Neural progenitor cell (in vitro differentiated cells): ENCODE results near the gene CYP11A1. TPM values are rescaled to one million over a fixed set of nuclear protein-coding genes. Genes with fewer than 3 reads are reported as not detected.

ENCODE experiments used
- DNase-seq: peaks from one replicate; pipeline ENCODE4 v3.0.0-alpha.2; 2016; ENCODE audit warnings: low spot score
- H2AFZ ChIP-seq: fragments of 200-600 bp; sonication (generic); replicated peaks from 2 replicates; pipeline ENCODE4 v1.6.1; 2016; ENCODE audit warnings: antibody characterized with exemption
- H3F3A ChIP-seq: fragments of 200-600 bp; sonication (generic); 2 replicates; pipeline ENCODE4 v1.6.1; 2016; ENCODE audit warnings: antibody characterized with exemption, low read depth
- H3K27ac ChIP-seq: fragments of 200-600 bp; sonication (generic); 2 replicates; pipeline ENCODE4 v1.5.1; 2016; ENCODE audit warnings: mild to moderate bottlenecking
- H3K27me3 ChIP-seq: fragments of 200-600 bp; sonication (generic); 2 replicates; pipeline ENCODE4 v1.6.1; 2016; ENCODE audit warnings: mild to moderate bottlenecking, moderate library complexity
- H3K36me3 ChIP-seq: fragments of 200-600 bp; sonication (generic); 2 replicates; pipeline ENCODE4 v1.5.1; 2016
- H3K4me1 ChIP-seq: fragments of 200-600 bp; sonication (generic); 2 replicates; pipeline ENCODE4 v1.6.1; 2016; ENCODE audit warnings: mixed run types
- H3K4me2 ChIP-seq: fragments of 200-600 bp; sonication (generic); 2 replicates; pipeline ENCODE4 v1.6.1; 2016
- H3K4me3 ChIP-seq: fragments of 200-600 bp; sonication (generic); 2 replicates; pipeline ENCODE4 v1.5.1; 2016
- H3K79me2 ChIP-seq: fragments of 200-600 bp; sonication (generic); 2 replicates; pipeline ENCODE4 v1.6.1; 2016; ENCODE audit warnings: low read depth
- H3K9ac ChIP-seq: fragments of 200-600 bp; sonication (generic); 2 replicates; pipeline ENCODE4 v1.6.1; 2016
- H3K9me3 ChIP-seq: fragments of 200-600 bp; sonication (generic); 2 replicates; pipeline ENCODE4 v1.5.1; 2016; ENCODE audit warnings: low read depth
- H4K20me1 ChIP-seq: fragments of 200-600 bp; sonication (generic); 2 replicates; pipeline ENCODE4 v1.6.1; 2016; ENCODE audit warnings: low read depth
- H3K27ac Mint-ChIP-seq: 3 replicates; pipeline ENCODE4 v1.8.0; 2021; ENCODE audit warnings: mixed read lengths
- H3K27me3 Mint-ChIP-seq: 2 replicates; pipeline ENCODE4 v1.8.0; 2022; ENCODE audit warnings: low read depth, mild to moderate bottlenecking, inconsistent platforms, moderate library complexity, mixed read lengths; ENCODE audit not compliant: insufficient read depth
- H3K36me3 Mint-ChIP-seq: 3 replicates; pipeline ENCODE4 v1.8.0; 2021; ENCODE audit warnings: mixed read lengths
- H3K4me1 Mint-ChIP-seq: 3 replicates; pipeline ENCODE4 v1.8.0; 2021; ENCODE audit warnings: mixed read lengths
- H3K4me3 Mint-ChIP-seq: 3 replicates; pipeline ENCODE4 v1.8.0; 2021; ENCODE audit warnings: mild to moderate bottlenecking, moderate library complexity, mixed read lengths
- H3K9me3 Mint-ChIP-seq: 3 replicates; pipeline ENCODE4 v1.8.0; 2020; ENCODE audit warnings: mixed read lengths
- CTCF ChIP-seq: fragments of 200-600 bp; sonication (generic); IDR thresholded peaks from 2 replicates; pipeline ENCODE4 v1.5.1; 2017; ENCODE audit warnings: antibody characterized with exemption, mild to moderate bottlenecking
- EZH2 ChIP-seq: fragments of 200-600 bp; sonication (generic); IDR thresholded peaks from 2 replicates; pipeline ENCODE4 v1.6.1; 2017; ENCODE audit warnings: antibody characterized with exemption, mild to moderate bottlenecking, moderate library complexity
- EZH2phosphoT487 ChIP-seq: fragments of 200-600 bp; sonication (generic); IDR thresholded peaks from 2 replicates; pipeline ENCODE4 v1.6.1; 2017; ENCODE audit warnings: antibody characterized with exemption
- total RNA-seq: library from RNA; depleted of rRNA; stranded (reverse); fragments of >200 nt; gene quantifications from 2 replicates; pipeline ENCODE4 v1.2.3, GENCODE V29; 2015; ENCODE audit warnings: low replicate concordance

The CYP11A1 gene
- total RNA-seq, 1 donor from 2014 or later: 0.99 TPM

DNA sequence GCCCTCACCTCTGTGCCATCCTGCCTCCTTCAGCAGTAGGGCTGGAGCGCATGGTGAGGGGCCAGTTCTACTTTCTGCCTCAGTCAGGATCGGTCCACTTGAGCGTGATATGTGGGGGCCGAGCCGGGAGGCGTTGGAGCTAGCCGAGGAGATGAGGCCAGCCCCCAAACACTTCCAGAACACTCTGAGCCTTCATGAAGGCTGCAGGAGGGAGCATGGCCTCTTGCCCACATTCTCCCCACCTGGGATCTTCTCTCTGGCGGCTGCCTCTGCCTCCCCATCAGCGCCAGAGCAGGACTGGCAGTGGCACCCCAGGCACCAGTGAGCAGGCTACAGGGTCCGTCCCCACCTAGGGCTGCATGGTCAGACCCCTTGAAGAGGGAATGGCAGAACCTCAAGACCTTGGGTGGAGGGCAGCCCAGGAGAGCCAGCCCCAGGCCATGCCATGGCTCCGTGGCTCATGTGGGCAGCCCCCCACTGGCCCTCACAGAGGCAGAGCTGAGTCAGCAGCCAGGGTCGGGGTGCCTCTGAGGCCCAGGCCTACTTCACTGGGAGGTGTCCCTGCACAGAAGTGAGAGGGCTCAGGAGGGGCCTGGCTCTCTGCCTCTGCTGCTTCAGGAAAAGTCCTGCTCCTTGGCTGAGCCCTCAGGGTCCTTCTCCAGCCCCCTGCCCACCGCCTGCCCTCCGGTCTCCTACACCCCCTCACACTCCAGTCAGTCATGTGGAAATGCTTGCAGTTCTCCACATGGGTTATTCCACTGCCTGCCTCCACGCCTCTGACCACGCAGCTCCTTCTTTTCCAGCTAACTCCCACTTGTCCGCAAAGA lies 28.1 kb upstream of the CYP11A1 start:
- Histone ChIP-seq H3K4me1 (no peaks in the 10 kb centered on the region), H3K4me3 (no peak overlapping the region), H3K79me2 (no peaks in the 10 kb centered on the region), H3K9ac (no peak overlapping the region), H4K20me1 (no peaks in the 10 kb centered on the region), H3K9me3 (no peaks in the 10 kb centered on the region), H3F3A (no peaks in the 10 kb centered on the region), H3K4me2 (no peak overlapping the region), H3K36me3 (no peaks in the 10 kb centered on the region), H3K27me3 (no peaks in the 10 kb centered on the region), H2AFZ (no peak overlapping the region), H3K27ac (no peak overlapping the region)
- TF ChIP-seq EZH2: no peak
- no peak for TF ChIP-seq EZH2phosphoT487
- no peak for TF ChIP-seq CTCF
- Mint-ChIP-seq H3K27ac (peak overlapping the region; percentile 94), H3K27me3 (peaks cover 13% of the 10 kb centered on the region), H3K9me3 (no peaks in the 10 kb centered on the region), H3K36me3 (no peaks in the 10 kb centered on the region), H3K4me3 (no peak overlapping the region), H3K4me1 (peaks cover 21% of the 10 kb centered on the region)
- no peak for DNase-seq

- Mint-ChIP-seq H3K4me1 (peaks cover 22% of the 10 kb centered on the region), H3K36me3 (no peaks in the 10 kb centered on the region), H3K9me3 (no peaks in the 10 kb centered on the region), H3K27me3 (peaks cover 11% of the 10 kb centered on the region), H3K27ac (no peak overlapping the region), H3K4me3 (peak overlapping the region; percentile 22)
- no peaks in the 10 kb centered on the region for H3K79me2 ChIP-seq
- no peaks in the 10 kb centered on the region for H3K36me3 ChIP-seq
- no peaks in the 10 kb centered on the region for H3K4me1 ChIP-seq
- no peak for DNase-seq
- H3K27me3 ChIP-seq: no peaks in the 10 kb centered on the region
- H3K27ac ChIP-seq: no peak overlapping the region
- H3K4me2 ChIP-seq: no peak overlapping the region
- TF ChIP-seq EZH2phosphoT487: no peak
- TF ChIP-seq CTCF: no peak
- no peak for TF ChIP-seq EZH2
- H3K4me3 ChIP-seq: no peak overlapping the region
- no peaks in the 10 kb centered on the region for H3K9me3 ChIP-seq
- no peak overlapping the region for H3K9ac ChIP-seq
- no peak overlapping the region for H2AFZ ChIP-seq
- H4K20me1 ChIP-seq: no peaks in the 10 kb centered on the region
- H3F3A ChIP-seq: no peaks in the 10 kb centered on the region
Observed at GRCh38 chr15:74394090-74394846, 26.8 kb upstream of the CYP11A1 start.

DNA sequence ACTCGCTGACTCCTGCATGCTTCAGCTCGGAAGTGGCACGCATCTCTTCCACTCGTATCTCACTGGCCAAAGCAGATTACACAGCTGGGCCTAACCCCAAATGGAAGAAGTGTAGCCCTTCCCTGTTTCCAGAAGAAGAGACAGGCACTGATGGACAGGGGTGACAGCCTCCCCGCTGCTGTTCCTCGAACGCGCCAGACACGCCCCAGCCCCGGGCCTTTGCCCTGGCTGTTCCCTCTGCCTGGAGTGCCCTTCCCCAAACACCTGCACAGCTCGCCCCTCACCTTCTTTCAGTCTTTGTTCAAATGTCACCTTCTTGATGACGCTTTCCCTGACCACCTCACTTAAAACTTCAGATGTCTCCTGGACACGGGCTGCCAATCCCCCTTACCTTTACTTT lies 26.0 kb upstream of the CYP11A1 start:
- DNase-seq: no peak
- no peak overlapping the region for H3K4me2 ChIP-seq
- Mint-ChIP-seq H3K4me1 (peaks cover 28% of the 10 kb centered on the region), H3K27ac (no peak overlapping the region), H3K36me3 (no peaks in the 10 kb centered on the region), H3K27me3 (peaks cover 11% of the 10 kb centered on the region), H3K9me3 (no peaks in the 10 kb centered on the region), H3K4me3 (no peak overlapping the region)
- no peak overlapping the region for H3K27ac ChIP-seq
- no peaks in the 10 kb centered on the region for H3K36me3 ChIP-seq
- H3K9ac ChIP-seq: no peak overlapping the region
- H3K9me3 ChIP-seq: no peaks in the 10 kb centered on the region
- no peaks in the 10 kb centered on the region for H3F3A ChIP-seq
- no peak overlapping the region for H2AFZ ChIP-seq
- TF ChIP-seq CTCF (no peak), EZH2phosphoT487 (no peak), EZH2 (no peak)
- H3K4me3 ChIP-seq: no peak overlapping the region
- H4K20me1 ChIP-seq: no peaks in the 10 kb centered on the region
- no peaks in the 10 kb centered on the region for H3K4me1 ChIP-seq
- no peaks in the 10 kb centered on the region for H3K79me2 ChIP-seq
- H3K27me3 ChIP-seq: no peaks in the 10 kb centered on the region
